Putamen (tissue), 1 donor: ENCODE results near the gene COL4A1.

ENCODE experiments used
- DNase-seq: peaks from one replicate; pipeline ENCODE4 v3.0.0-alpha.2; 2016; ENCODE audit warnings: low spot score

The COL4A1 gene

GRCh38 chr13:110134801-110135200 lies 172.2 kb downstream of the COL4A1 start:
- no peak for DNase-seq

GRCh38 chr13:110133425-110134235 lies 173.3 kb downstream of the COL4A1 start:
- DNase-seq, result no peak

GRCh38 chr13:110132225-110132982 lies 174.6 kb downstream of the COL4A1 start:
- no peak for DNase-seq

GRCh38 chr13:110131424-110131823 lies 175.5 kb downstream of the COL4A1 start:
- no peak for DNase-seq

- DNase-seq, result no peak
These were observed 176.5 kb downstream of the COL4A1 start for GRCh38 chr13:110130431-110130830.

GRCh38 chr13:110129539-110130186 lies 177.3 kb downstream of the COL4A1 start:
- DNase-seq, result no peak

- no peak for DNase-seq
These were observed 177.9 kb downstream of the COL4A1 start for GRCh38 chr13:110129076-110129475.

- DNase-seq, result no peak
These were observed 178.4 kb downstream of the COL4A1 start for GRCh38 chr13:110128546-110128945.

GRCh38 chr13:110127986-110128511 lies 178.9 kb downstream of the COL4A1 start:
- DNase-seq, result no peak

GRCh38 chr13:110126391-110126961 lies 180.5 kb downstream of the COL4A1 start:
- DNase-seq, result peak; percentile 28

- no peak for DNase-seq
These were observed 181.2 kb downstream of the COL4A1 start for GRCh38 chr13:110125613-110126272.

- DNase-seq, result no peak
These were observed 181.8 kb downstream of the COL4A1 start for GRCh38 chr13:110125157-110125556.

- DNase-seq, result no peak
These were observed 182.6 kb downstream of the COL4A1 start for GRCh38 chr13:110124201-110124940.

- DNase-seq, result peak; percentile 38
These were observed 183.7 kb downstream of the COL4A1 start for GRCh38 chr13:110123041-110123809.

GRCh38 chr13:110121422-110122083 lies 185.4 kb downstream of the COL4A1 start:
- no peak for DNase-seq

GRCh38 chr13:110119935-110120905 lies 186.7 kb downstream of the COL4A1 start:
- no peak for DNase-seq

- no peak for DNase-seq
These were observed 188.9 kb downstream of the COL4A1 start for GRCh38 chr13:110118106-110118505.

GRCh38 chr13:110116072-110116487 lies 190.9 kb downstream of the COL4A1 start:
- no peak for DNase-seq
